ENCODE data around the gene CDC42BPG.

The CDC42BPG gene

GRCh38 chr11:64802370-64803157 is 41.9 kb downstream of the CDC42BPG start:
- peak overlapping the region; percentile 89 to 100 (median 97) for H3K4me2 ChIP-seq
- peaks cover 30 to 69% (median 37%) of the 10 kb centered on the region in 11 experiments for H3K36me3 ChIP-seq
- no peak for TF ChIP-seq Cebpa-rat (IDR thresholded peaks at IDR 0.05)
- no peaks in the 10 kb centered on the region for H3K27me3 ChIP-seq
- peak overlapping the region; percentile 68 to 79 (median 72) for H3K4me3 ChIP-seq
- peak overlapping the region; percentile 60 to 88 (median 83); a peak in 21 of 22 replicates for H3K27ac ChIP-seq
- peaks cover 51 to 78% (median 76%) of the 10 kb centered on the region in 10 experiments for H3K4me1 ChIP-seq
- H4K20me1 ChIP-seq = peaks cover 0 to 29% (median 0%) of the 10 kb centered on the region in 11 experiments; a peak in 5 of 22 replicates
- H3K9ac ChIP-seq = peak overlapping the region; percentile 73 to 83 (median 79)
- H3K9me3 ChIP-seq (replicated peaks in 1 of 11) = no peaks in the 10 kb centered on the region

DNA sequence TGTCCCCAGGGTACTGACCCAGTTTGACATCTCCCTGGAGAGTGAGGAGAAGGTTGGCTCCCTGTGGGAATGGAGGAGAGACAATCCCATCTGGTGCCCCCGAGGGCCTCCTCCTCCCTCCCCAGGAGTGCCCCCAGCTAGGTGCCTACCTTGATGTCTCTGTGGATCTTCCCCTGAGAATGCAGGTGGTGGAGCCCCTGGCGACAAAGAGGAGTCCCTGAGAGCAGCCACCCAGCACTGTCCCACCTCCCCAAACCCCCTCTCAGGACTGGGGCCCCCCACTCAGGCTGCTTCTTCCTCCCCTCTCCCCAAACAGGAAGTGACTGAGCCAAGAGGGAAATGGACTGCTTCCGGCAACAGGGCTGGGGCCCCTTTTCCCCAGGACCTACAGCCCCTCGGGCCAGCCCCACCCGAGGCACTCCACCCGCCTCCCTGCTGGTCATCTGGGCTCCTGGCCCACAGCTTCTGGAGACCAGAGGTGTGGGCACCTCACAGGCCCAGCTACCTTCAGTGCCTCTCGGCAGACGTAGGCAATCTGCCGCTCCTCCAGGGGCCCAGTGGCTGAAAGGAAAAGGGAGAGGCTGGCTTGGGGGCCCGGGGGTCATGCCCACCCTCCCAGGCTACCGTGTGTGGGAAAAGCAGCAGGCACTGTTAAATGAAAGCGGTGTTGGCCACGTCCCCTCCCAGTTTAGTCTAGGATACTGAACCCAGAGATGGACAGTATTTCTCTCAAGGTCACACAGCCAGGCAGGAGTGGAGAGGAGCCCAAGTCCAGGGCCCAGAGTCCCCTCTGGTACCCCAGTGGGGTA is 42.7 kb downstream of the CDC42BPG start:
- Histone ChIP-seq H3K4me3 (peak overlapping the region; percentile 68 to 79 (median 72)), H3K27me3 (no peaks in the 10 kb centered on the region), H3K27ac (peak overlapping the region; percentile 60 to 88 (median 83)), H3K9ac (peak overlapping the region; percentile 73 to 83 (median 79)), H3K9me3 (replicated peaks in 1 of 11) (no peaks in the 10 kb centered on the region), H3K4me2 (peak overlapping the region; percentile 89 to 100 (median 97)), H3K4me1 (peaks cover 51 to 79% (median 76%) of the 10 kb centered on the region in 10 experiments), H4K20me1 (peaks cover 0 to 30% (median under 1%) of the 10 kb centered on the region in 11 experiments; a peak in 6 of 22 replicates), H3K36me3 (peaks cover 28 to 69% (median 35%) of the 10 kb centered on the region in 11 experiments)
- no peak for TF ChIP-seq Cebpa-rat (IDR thresholded peaks at IDR 0.05)

GRCh38 chr11:64801158-64801464 is 43.3 kb downstream of the CDC42BPG start:
- H3K4me3 ChIP-seq = peak overlapping the region; percentile 68 to 79 (median 72); a peak in 17 of 20 replicates
- peak overlapping the region in 10 of 11 experiments; percentile 60 to 88 (median 84); a peak in 19 of 22 replicates for H3K27ac ChIP-seq
- H3K4me1 ChIP-seq = peaks cover 58 to 85% (median 82%) of the 10 kb centered on the region in 10 experiments
- H3K27me3 ChIP-seq = no peaks in the 10 kb centered on the region
- peak overlapping the region; percentile 89 to 100 (median 97) for H3K4me2 ChIP-seq
- H3K36me3 ChIP-seq = peaks cover 27 to 69% (median 35%) of the 10 kb centered on the region in 11 experiments
- H3K9ac ChIP-seq = peak overlapping the region; percentile 22 to 83 (median 79); a peak in 20 of 22 replicates
- H4K20me1 ChIP-seq = peaks cover 0 to 30% (median 6%) of the 10 kb centered on the region in 11 experiments; a peak in 8 of 22 replicates
- no peak for TF ChIP-seq Cebpa-rat (IDR thresholded peaks at IDR 0.05)
- H3K9me3 ChIP-seq (replicated peaks in 1 of 11) = no peaks in the 10 kb centered on the region

DNA sequence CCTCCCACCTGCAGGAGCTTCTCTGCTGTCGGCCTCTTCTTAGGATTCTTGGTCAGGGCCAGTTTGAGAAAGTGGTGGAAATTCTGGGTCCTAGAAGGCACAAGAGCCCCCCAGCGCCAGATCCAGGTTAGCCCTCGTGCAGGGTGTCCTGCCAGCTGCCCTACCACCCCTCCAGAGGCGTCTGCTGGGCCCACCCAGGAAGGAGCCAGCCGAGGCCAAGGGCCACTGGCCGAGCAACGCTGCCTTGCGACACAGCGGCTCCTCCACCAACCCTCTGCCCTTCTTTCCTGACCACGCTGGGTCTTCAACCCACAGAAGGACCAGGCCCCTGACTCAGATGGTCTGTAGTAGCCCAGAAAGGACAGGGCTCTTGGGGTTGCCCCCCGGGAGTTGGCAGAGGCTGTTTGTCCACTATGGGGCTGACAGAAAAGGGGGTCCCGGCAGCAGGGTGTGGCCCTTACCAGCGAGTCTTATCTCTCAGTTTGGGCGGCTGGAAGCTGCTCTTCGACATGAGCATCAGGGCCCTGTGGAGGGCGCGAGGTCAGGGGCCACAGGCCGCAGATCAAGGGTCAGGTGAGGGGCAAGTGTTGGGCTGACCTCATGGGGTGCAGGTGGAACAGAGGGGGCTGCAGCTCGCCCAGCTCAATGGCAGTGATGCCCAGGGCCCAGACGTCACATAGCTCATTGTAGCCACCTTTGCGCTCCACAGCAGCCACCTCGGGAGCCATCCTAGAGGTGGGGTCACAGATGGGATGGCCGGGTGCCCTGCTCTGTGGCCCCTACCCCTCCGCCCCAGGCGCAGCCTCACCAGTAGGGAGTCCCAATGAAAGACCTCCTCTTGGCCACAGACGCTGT is 43.9 kb downstream of the CDC42BPG start:
- TF ChIP-seq Cebpa-rat (IDR thresholded peaks at IDR 0.05) = no peak
- peak overlapping the region; percentile 89 to 100 (median 97) for H3K4me2 ChIP-seq
- peak overlapping the region; percentile 22 to 83 (median 79); a peak in 21 of 22 replicates for H3K9ac ChIP-seq
- no peaks in the 10 kb centered on the region for H3K9me3 ChIP-seq (replicated peaks in 1 of 11)
- peaks cover 0 to 31% (median 6%) of the 10 kb centered on the region in 11 experiments; a peak in 8 of 22 replicates for H4K20me1 ChIP-seq
- H3K27ac ChIP-seq = peak overlapping the region in 10 of 11 experiments; percentile 45 to 88 (median 83); a peak in 20 of 22 replicates
- no peaks in the 10 kb centered on the region for H3K27me3 ChIP-seq
- H3K4me1 ChIP-seq = peaks cover 59 to 91% (median 87%) of the 10 kb centered on the region in 10 experiments
- H3K4me3 ChIP-seq = peak overlapping the region in 9 of 10 experiments; percentile 25 to 79 (median 71); a peak in 16 of 20 replicates
- peaks cover 21 to 69% (median 32%) of the 10 kb centered on the region in 11 experiments for H3K36me3 ChIP-seq

GRCh38 chr11:64799623-64800302 is 44.7 kb downstream of the CDC42BPG start:
- no peak for TF ChIP-seq Cebpa-rat (IDR thresholded peaks at IDR 0.05)
- Histone ChIP-seq H3K9ac (peak overlapping the region; percentile 22 to 83 (median 79); a peak in 19 of 22 replicates), H3K27me3 (no peaks in the 10 kb centered on the region), H4K20me1 (peaks cover 0 to 30% (median 5%) of the 10 kb centered on the region in 11 experiments; a peak in 8 of 22 replicates), H3K4me2 (peak overlapping the region; percentile 89 to 100 (median 97)), H3K4me1 (peaks cover 58 to 94% (median 90%) of the 10 kb centered on the region in 10 experiments), H3K9me3 (replicated peaks in 1 of 11) (no peaks in the 10 kb centered on the region), H3K36me3 (peaks cover 13 to 65% (median 25%) of the 10 kb centered on the region in 11 experiments), H3K27ac (peak overlapping the region in 9 of 11 experiments; percentile 45 to 88 (median 83); a peak in 18 of 22 replicates), H3K4me3 (peak overlapping the region in 9 of 10 experiments; percentile 25 to 79 (median 71); a peak in 15 of 20 replicates)

GRCh38 chr11:64799256-64799622 is 45.2 kb downstream of the CDC42BPG start:
- Histone ChIP-seq H3K36me3 (peaks cover 8 to 64% (median 19%) of the 10 kb centered on the region in 11 experiments), H3K4me1 (peaks cover 52 to 94% (median 90%) of the 10 kb centered on the region in 10 experiments), H3K4me3 (peak overlapping the region in 3 of 10 experiments; percentile 73 to 79 (median 77); a peak in 2 of 20 replicates), H4K20me1 (peaks cover 0 to 30% (median 4%) of the 10 kb centered on the region in 11 experiments; a peak in 7 of 22 replicates), H3K4me2 (peak overlapping the region; percentile 89 to 100 (median 97)), H3K9ac (peak overlapping the region in 9 of 11 experiments; percentile 11 to 83 (median 79); a peak in 13 of 22 replicates), H3K27me3 (no peaks in the 10 kb centered on the region), H3K9me3 (replicated peaks in 1 of 11) (no peaks in the 10 kb centered on the region), H3K27ac (peak overlapping the region in 7 of 11 experiments; percentile 38 to 88 (median 83); a peak in 11 of 22 replicates)
- no peak for TF ChIP-seq Cebpa-rat (IDR thresholded peaks at IDR 0.05)

DNA sequence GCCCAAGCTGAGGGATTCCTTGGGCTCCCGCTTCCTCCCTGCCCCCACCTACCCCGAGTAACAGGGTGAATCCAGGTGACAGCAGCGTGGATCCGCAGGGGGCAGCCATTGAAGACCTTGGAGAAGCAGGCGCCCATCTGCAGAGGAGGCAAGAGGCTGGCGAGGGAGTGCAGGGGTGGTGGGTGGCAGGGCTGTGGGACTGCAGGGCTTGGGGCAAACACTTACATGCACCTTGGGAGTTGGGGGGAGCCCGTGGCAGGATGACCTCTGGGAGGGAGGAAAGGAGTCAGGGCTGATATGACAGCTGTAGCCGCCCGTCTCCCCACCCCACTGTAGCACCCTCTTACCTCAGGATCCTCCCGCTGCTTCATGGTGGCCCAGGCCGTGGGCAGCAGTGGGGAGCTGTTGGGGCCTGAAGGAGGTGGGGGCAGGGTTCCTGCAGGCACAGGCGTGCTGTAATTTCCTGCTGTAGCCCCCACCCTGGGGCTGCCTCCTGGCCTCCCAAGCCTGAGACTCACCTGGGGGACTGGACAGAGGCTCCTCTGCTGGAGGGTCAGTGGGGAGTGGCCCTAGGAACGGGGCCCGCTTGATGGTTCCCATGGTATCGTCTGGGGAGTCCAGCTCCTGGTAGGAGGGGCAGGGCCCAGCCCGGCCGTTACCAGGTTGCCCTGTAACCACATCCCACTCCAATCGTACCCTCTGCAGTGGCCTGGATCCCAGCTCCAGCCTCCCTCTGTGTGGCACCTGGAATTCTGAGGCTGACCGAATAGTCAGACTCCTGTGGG is 47.5 kb downstream of the CDC42BPG start:
- Histone ChIP-seq H4K20me1 (peaks cover 0 to 40% (median 4%) of the 10 kb centered on the region in 11 experiments; a peak in 7 of 22 replicates), H3K27ac (no peak overlapping the region; a peak in 1 of 22 replicates), H3K36me3 (peaks cover 5 to 84% (median 18%) of the 10 kb centered on the region in 11 experiments; a peak in 17 of 22 replicates), H3K4me1 (peaks cover 46 to 95% (median 87%) of the 10 kb centered on the region in 10 experiments), H3K4me3 (no peak overlapping the region), H3K27me3 (no peaks in the 10 kb centered on the region), H3K9ac (peak overlapping the region in 3 of 11 experiments; percentile 18 to 41 (median 29); a peak in 2 of 22 replicates), H3K9me3 (replicated peaks in 1 of 11) (no peaks in the 10 kb centered on the region), H3K4me2 (peak overlapping the region in 10 of 11 experiments; percentile 13 to 62 (median 42); a peak in 18 of 22 replicates)
- TF ChIP-seq Cebpa-rat (IDR thresholded peaks at IDR 0.05) = no peak

All from BLaER1 treated with 17β-estradiol and CSF1 and Interleukin-3, amounts not matched to agents 10 nM and 100 nM (cell line).